ENCODE data around the gene STING1. TPM values are rescaled to one million over a fixed set of nuclear protein-coding genes. Genes with fewer than 3 reads are reported as not detected.
A peak's percentile ranks its signal among the peaks of the same experiment; 100 is the strongest.

The STING1 gene
- total RNA-seq, 1 experiment from 2014 or later, result 22.8 TPM

DNA sequence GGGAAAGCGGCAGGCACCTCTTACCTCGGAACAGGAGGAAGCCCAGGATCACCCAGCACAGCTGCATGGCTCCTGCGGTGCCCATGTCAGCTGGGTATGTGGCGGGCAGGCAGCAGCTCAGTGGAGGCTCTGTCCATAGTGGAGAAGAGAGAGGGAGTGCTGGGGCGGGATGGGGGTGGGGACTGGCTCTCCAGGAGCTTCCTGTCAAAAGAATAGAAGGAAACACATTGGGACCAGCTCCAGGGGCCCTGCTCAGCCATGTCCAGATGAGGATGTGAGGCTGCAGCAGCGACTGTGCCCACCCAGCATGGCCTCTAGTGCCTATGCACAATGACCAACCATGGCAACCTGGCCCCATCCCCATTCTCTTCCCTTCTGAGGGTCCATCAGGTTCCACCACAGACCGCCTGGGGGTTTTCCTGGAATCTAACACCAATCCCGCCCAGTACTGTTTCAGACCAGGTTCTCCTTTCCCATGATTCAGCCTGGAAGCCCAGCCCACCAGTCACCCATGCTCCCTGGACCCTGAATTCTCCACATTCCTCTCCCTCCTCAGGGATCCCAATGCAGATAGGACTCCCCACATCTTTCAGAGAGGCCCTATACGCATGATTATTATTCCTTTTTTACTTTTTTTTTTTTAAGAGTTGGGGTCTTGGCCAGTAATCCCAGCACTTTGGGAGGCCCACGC, 19.8 kb downstream of the STING1 start, which contains the start of gene ECSCR:
ECSCR (minus strand) TSS at position 158 of the 691 bp plus-strand sequence; CDS start at position 85, 73 bp downstream.
- ATAC-seq (0 out of 2 replicates have a peak, but pooled peaks have one; percentile 14), DNase-seq (ENCODE audit: low read depth, low spot score) (no peak)
- in situ Hi-C loops (cut with HindIII; ENCODE audit: low pct_unique_long_range_greater_than_20kb, low sequenced_read_pairs), result no loop called here
- TF ChIP-seq, protein P1, sequence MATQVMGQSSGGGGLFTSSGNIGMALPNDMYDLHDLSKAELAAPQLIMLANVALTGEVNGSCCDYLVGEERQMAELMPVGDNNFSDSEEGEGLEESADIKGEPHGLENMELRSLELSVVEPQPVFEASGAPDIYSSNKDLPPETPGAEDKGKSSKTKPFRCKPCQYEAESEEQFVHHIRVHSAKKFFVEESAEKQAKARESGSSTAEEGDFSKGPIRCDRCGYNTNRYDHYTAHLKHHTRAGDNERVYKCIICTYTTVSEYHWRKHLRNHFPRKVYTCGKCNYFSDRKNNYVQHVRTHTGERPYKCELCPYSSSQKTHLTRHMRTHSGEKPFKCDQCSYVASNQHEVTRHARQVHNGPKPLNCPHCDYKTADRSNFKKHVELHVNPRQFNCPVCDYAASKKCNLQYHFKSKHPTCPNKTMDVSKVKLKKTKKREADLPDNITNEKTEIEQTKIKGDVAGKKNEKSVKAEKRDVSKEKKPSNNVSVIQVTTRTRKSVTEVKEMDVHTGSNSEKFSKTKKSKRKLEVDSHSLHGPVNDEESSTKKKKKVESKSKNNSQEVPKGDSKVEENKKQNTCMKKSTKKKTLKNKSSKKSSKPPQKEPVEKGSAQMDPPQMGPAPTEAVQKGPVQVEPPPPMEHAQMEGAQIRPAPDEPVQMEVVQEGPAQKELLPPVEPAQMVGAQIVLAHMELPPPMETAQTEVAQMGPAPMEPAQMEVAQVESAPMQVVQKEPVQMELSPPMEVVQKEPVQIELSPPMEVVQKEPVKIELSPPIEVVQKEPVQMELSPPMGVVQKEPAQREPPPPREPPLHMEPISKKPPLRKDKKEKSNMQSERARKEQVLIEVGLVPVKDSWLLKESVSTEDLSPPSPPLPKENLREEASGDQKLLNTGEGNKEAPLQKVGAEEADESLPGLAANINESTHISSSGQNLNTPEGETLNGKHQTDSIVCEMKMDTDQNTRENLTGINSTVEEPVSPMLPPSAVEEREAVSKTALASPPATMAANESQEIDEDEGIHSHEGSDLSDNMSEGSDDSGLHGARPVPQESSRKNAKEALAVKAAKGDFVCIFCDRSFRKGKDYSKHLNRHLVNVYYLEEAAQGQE (IDR thresholded peaks at IDR 0.05; ENCODE audit: insufficient read depth in 1 of 2, low read depth in 2 of 2, low read length in 1 of 2), result no peak
- TF ChIP-seq POLR2AphosphoS5 (IDR thresholded peaks at IDR 0.05; ENCODE audit: low read depth, low read length) (no peak), TCF7L2 (IDR thresholded peaks at IDR 0.05; ENCODE audit: low read depth, low read length) (no peak), SIN3A (IDR thresholded peaks at IDR 0.05; ENCODE audit: borderline replicate concordance, insufficient read depth, low read depth, low read length) (no peak)
- TF ChIP-seq, protein P2, sequence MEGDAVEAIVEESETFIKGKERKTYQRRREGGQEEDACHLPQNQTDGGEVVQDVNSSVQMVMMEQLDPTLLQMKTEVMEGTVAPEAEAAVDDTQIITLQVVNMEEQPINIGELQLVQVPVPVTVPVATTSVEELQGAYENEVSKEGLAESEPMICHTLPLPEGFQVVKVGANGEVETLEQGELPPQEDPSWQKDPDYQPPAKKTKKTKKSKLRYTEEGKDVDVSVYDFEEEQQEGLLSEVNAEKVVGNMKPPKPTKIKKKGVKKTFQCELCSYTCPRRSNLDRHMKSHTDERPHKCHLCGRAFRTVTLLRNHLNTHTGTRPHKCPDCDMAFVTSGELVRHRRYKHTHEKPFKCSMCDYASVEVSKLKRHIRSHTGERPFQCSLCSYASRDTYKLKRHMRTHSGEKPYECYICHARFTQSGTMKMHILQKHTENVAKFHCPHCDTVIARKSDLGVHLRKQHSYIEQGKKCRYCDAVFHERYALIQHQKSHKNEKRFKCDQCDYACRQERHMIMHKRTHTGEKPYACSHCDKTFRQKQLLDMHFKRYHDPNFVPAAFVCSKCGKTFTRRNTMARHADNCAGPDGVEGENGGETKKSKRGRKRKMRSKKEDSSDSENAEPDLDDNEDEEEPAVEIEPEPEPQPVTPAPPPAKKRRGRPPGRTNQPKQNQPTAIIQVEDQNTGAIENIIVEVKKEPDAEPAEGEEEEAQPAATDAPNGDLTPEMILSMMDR (IDR thresholded peaks at IDR 0.05), result no peak
- CTCF ChIA-PET, result interaction anchor here (0.6 kb wide), 1 partner anchor 40 kb away, joined by 4 read pairs; no protein-coding TSS in a partner anchor
- H3K36me3 ChIP-seq (ENCODE audit: control insufficient read depth, insufficient read depth, low read length), result no peaks in the 10 kb centered on the region
- POLR2A ChIA-PET, result no interaction called here
- intact Hi-C loops (cut with micrococcal nuclease; ENCODE audit: unreplicated experiment), result no loop called here
- no peak within 1 kb of the TSS for H3K4me3 ChIP-seq (ENCODE audit: low read depth in 2 of 2, low read length in 2 of 2)
- no peaks in the 10 kb centered on the region for H3K9me3 ChIP-seq (ENCODE audit: control insufficient read depth, insufficient read depth, low read depth, low read length)
- no peaks in the 10 kb centered on the region for H3K27me3 ChIP-seq (ENCODE audit: control insufficient read depth, insufficient read depth, low read length)
- BruUV-seq (replicated peaks), result no TSS peak
- H3K4me1 ChIP-seq (ENCODE audit: control insufficient read depth, insufficient read depth, low read length), result no peaks in the 10 kb centered on the region
- no peak within 1 kb of the TSS for H3K27ac ChIP-seq (ENCODE audit: low read length)

DNA sequence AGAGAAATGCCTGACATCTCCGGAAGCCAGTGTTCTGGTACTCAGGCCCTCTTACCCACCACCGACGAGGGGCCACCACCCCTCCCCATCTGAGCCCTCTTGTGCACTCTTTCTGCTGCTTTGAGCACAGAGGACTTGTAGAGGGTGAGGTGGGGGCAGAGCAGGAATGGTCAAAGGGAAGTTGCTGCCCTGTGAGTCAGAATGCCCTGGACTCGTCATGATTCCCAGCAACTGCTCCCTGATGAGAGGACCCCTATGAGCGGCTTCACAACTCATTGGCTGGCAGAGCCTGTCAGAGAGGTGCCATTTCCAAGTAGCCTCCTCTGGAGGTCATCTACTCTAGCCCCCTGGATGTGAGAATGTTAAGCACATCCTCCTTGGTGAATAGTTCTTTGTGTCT, 20.9 kb downstream of the STING1 start:
- H3K4me3 ChIP-seq (ENCODE audit: low read depth in 2 of 2, low read length in 2 of 2), result no peak overlapping the region
- H3K9me3 ChIP-seq (ENCODE audit: control insufficient read depth, insufficient read depth, low read depth, low read length), result no peaks in the 10 kb centered on the region
- peak; percentile 59; the same call in 1 of the 2 replicates for ATAC-seq
- no peak overlapping the region for H3K27ac ChIP-seq (ENCODE audit: low read length)
- intact Hi-C loops (cut with micrococcal nuclease; ENCODE audit: unreplicated experiment), result no loop called here
- H3K4me1 ChIP-seq (ENCODE audit: control insufficient read depth, insufficient read depth, low read length), result no peaks in the 10 kb centered on the region
- no peaks in the 10 kb centered on the region for H3K36me3 ChIP-seq (ENCODE audit: control insufficient read depth, insufficient read depth, low read length)
- in situ Hi-C loops (cut with HindIII; ENCODE audit: low pct_unique_long_range_greater_than_20kb, low sequenced_read_pairs), result no loop called here
- no peaks in the 10 kb centered on the region for H3K27me3 ChIP-seq (ENCODE audit: control insufficient read depth, insufficient read depth, low read length)
- no TSS peak for BruUV-seq (replicated peaks)
- DNase-seq (ENCODE audit: low read depth, low spot score), result no peak
- TF ChIP-seq, protein P1 (IDR thresholded peaks at IDR 0.05; ENCODE audit: insufficient read depth in 1 of 2, low read depth in 2 of 2, low read length in 1 of 2), result no peak
- TF ChIP-seq TCF7L2 (IDR thresholded peaks at IDR 0.05; ENCODE audit: low read depth, low read length) (no peak), SIN3A (IDR thresholded peaks at IDR 0.05; ENCODE audit: borderline replicate concordance, insufficient read depth, low read depth, low read length) (no peak), POLR2AphosphoS5 (IDR thresholded peaks at IDR 0.05; ENCODE audit: low read depth, low read length) (no peak)
- TF ChIP-seq, protein P2 (IDR thresholded peaks at IDR 0.05), result no peak
- ChIA-PET CTCF (no interaction called here), POLR2A (interaction anchor here (0.6 kb wide), 1 partner anchor 13 kb away, joined by 13 read pairs; no protein-coding TSS in a partner anchor)
